Suprapubic skin (tissue), 4 donors: ENCODE data around the gene ZNF211. TPM values are rescaled to one million over a fixed set of nuclear protein-coding genes. Genes with fewer than 3 reads are reported as not detected.

ENCODE experiments used
- DNase-seq, 2 donors: peaks; one replicate each; pipeline ENCODE4 v3.0.0-alpha.2; 2019; ENCODE audit warnings: low spot score in 2 of 2
- H3K27ac ChIP-seq: fragments of 200-600 bp; sonication (generic); one replicate; pipeline ENCODE4 v1.5.1; 2019
- H3K27me3 ChIP-seq: fragments of 200-600 bp; sonication (generic); one replicate; pipeline ENCODE4 v1.5.1; 2019
- H3K36me3 ChIP-seq: fragments of 200-600 bp; sonication (generic); one replicate; pipeline ENCODE4 v1.5.1; 2019
- H3K4me1 ChIP-seq: fragments of 200-600 bp; sonication (generic); one replicate; pipeline ENCODE4 v1.5.1; 2019
- H3K4me3 ChIP-seq: fragments of 200-600 bp; sonication (generic); one replicate; pipeline ENCODE4 v1.5.1; 2019; ENCODE audit warnings: mild to moderate bottlenecking
- H3K9me3 ChIP-seq: fragments of 200-600 bp; sonication (generic); one replicate; pipeline ENCODE4 v1.5.1; 2019
- EP300 ChIP-seq: sonication (generic); formaldehyde crosslinking; IDR thresholded peaks from one replicate; pipeline ENCODE4 v1.6.1; 2017; ENCODE audit warnings: antibody characterized with exemption
- POLR2A ChIP-seq, 2 donors: fragments of 450-650 bp; IDR thresholded peaks; one replicate each; pipeline ENCODE4 v1.6.1; 2017; ENCODE audit warnings: antibody characterized with exemption in 2 of 2, mild to moderate bottlenecking in 2 of 2, moderate library complexity in 2 of 2
- POLR2AphosphoS5 ChIP-seq, 3 donors: sonication (generic); formaldehyde crosslinking; IDR thresholded peaks; one replicate each; pipeline ENCODE4 v1.6.1; 2017; ENCODE audit warnings: antibody characterized with exemption in 3 of 3
- WGBS: methylation state at CpG from one replicate; pipeline ENCODE4 v1.1.5; 2018; 5-methylcytosine and 5-hydroxymethylcytosine counted together
- total RNA-seq, 4 donors: library from RNA; depleted of rRNA; stranded (reverse); fragments of >200 nt; gene quantifications; one replicate each; pipeline ENCODE4 v1.1.0, GENCODE V29; 2016
- TF ChIP-seq, protein P1 (sequence below), 2 donors: fragments of 200-600 bp in 1 of 2; fragments of 450-650 bp in 1 of 2; sonication (generic) in 1 of 2; IDR thresholded peaks; one replicate each; pipeline ENCODE4 v1.5.1; 2016 to 2019; ENCODE audit warnings: antibody characterized with exemption in 2 of 2, mild to moderate bottlenecking in 1 of 2, moderate library complexity in 1 of 2

ZNF211 gene
- total RNA-seq, 4 donors from 2014 or later, result 7.5 to 21.3 (median 14.1) TPM

DNA sequence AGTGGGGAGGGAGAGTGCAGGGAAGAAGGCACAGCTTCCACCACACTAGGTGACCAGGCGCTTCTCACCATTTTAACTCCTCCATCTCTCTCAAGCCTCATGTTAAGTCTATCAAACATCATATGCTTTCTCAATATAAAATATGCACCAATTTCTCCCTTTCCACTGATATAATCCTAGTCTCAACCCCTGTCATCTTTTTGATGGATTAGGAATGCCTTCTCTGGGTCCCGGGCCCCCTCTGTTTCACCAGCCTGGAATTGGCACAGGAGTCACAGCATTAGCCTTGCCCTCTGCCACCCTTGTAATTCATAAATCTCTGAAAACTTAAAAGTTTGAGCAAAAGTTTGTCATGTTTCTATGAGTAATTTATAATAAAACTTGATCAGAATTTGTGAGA lies 35.7 kb downstream of the ZNF211 start, which contains the start of gene ZSCAN4:
Gene ZSCAN4 (plus strand): TSS at position 301 of the 400 bp plus-strand sequence. CDS start 7,211 bp downstream, outside the sequence.
- no peak for DNase-seq
- peaks cover 6% of the 10 kb centered on the region for H3K27me3 ChIP-seq
- no peak within 1 kb of the TSS for H3K4me3 ChIP-seq
- H3K9me3 ChIP-seq, result no peaks in the 10 kb centered on the region
- WGBS, result 86% methylated on average over 2 of the region's 2 CpGs
- no peak within 1 kb of the TSS for H3K27ac ChIP-seq
- no peaks in the 10 kb centered on the region for H3K4me1 ChIP-seq
- H3K36me3 ChIP-seq, result no peaks in the 10 kb centered on the region
- no peak for TF ChIP-seq EP300
- TF ChIP-seq POLR2A (IDR thresholded peaks at IDR 0.05), result no peak
- no peak for TF ChIP-seq POLR2AphosphoS5 (IDR thresholded peaks at IDR 0.05)
- TF ChIP-seq, protein P1, sequence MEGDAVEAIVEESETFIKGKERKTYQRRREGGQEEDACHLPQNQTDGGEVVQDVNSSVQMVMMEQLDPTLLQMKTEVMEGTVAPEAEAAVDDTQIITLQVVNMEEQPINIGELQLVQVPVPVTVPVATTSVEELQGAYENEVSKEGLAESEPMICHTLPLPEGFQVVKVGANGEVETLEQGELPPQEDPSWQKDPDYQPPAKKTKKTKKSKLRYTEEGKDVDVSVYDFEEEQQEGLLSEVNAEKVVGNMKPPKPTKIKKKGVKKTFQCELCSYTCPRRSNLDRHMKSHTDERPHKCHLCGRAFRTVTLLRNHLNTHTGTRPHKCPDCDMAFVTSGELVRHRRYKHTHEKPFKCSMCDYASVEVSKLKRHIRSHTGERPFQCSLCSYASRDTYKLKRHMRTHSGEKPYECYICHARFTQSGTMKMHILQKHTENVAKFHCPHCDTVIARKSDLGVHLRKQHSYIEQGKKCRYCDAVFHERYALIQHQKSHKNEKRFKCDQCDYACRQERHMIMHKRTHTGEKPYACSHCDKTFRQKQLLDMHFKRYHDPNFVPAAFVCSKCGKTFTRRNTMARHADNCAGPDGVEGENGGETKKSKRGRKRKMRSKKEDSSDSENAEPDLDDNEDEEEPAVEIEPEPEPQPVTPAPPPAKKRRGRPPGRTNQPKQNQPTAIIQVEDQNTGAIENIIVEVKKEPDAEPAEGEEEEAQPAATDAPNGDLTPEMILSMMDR (IDR thresholded peaks at IDR 0.05), result no peak

- TF ChIP-seq, protein P1 (IDR thresholded peaks at IDR 0.05), result no peak
- no peak for TF ChIP-seq POLR2A (IDR thresholded peaks at IDR 0.05)
- TF ChIP-seq POLR2AphosphoS5 (IDR thresholded peaks at IDR 0.05), result no peak
- TF ChIP-seq EP300, result no peak
- 71% methylated on average over 7 of the region's 7 CpGs for WGBS
- H3K27me3 ChIP-seq, result no peaks in the 10 kb centered on the region
Observed at GRCh38 chr19:57671124-57671895, 38.3 kb downstream of the ZNF211 start.

GRCh38 chr19:57672466-57672865 lies 39.5 kb downstream of the ZNF211 start:
- WGBS, result 76% methylated on average over 4 of the region's 4 CpGs
- Histone ChIP-seq H3K36me3 (no peaks in the 10 kb centered on the region), H3K27ac (no peak overlapping the region), H3K9me3 (no peaks in the 10 kb centered on the region), H3K4me1 (no peaks in the 10 kb centered on the region), H3K4me3 (no peak overlapping the region), H3K27me3 (peaks cover 5% of the 10 kb centered on the region)
- no peak for DNase-seq
- TF ChIP-seq EP300, result no peak
- TF ChIP-seq POLR2AphosphoS5 (IDR thresholded peaks at IDR 0.05), result no peak
- no peak for TF ChIP-seq POLR2A (IDR thresholded peaks at IDR 0.05)
- TF ChIP-seq, protein P1 (IDR thresholded peaks at IDR 0.05), result no peak

More at GRCh38 chr19:57671124-57671895, 38.3 kb downstream of the ZNF211 start:
- Histone ChIP-seq H3K27ac (no peak overlapping the region), H3K4me1 (no peaks in the 10 kb centered on the region), H3K9me3 (no peaks in the 10 kb centered on the region), H3K4me3 (no peak overlapping the region), H3K36me3 (no peaks in the 10 kb centered on the region)
- no peak for DNase-seq

- Histone ChIP-seq H3K4me3 (no peak overlapping the region), H3K27ac (no peak overlapping the region), H3K9me3 (no peaks in the 10 kb centered on the region), H3K4me1 (no peaks in the 10 kb centered on the region), H3K27me3 (peaks cover 5% of the 10 kb centered on the region), H3K36me3 (no peaks in the 10 kb centered on the region)
- TF ChIP-seq POLR2AphosphoS5 (IDR thresholded peaks at IDR 0.05), result no peak
- TF ChIP-seq, protein P1 (IDR thresholded peaks at IDR 0.05), result no peak
- no peak for TF ChIP-seq EP300
- no peak for TF ChIP-seq POLR2A (IDR thresholded peaks at IDR 0.05)
- WGBS, result 57% methylated on average over 2 of the region's 2 CpGs
- no peak for DNase-seq
Observed at GRCh38 chr19:57675881-57676280, 42.9 kb downstream of the ZNF211 start.

DNA sequence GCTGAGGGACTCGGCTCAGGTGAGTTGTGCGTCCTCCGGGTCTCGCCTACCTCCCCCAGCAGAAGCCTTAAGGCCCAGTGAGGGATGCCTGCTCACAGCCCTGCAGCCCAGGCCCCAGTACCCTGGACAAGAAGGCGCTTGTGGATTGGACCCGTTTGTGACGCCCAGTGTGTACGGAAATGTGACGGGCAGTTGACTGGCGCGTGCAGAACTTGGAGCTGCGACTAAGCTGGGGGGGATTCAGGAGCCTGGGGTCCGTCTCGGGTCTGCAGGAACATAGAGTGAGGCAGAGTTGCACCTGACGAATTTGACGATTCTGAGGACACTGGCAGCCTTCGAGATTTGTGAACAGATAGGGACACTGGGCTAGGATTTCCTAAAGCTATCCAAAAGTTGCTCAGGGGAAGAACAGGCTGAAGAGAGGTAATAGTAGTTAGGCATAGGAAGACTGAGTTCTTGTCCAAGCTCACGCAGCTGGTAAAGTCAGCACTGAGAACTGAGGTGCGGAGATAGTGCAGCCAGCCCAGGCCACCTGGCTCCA lies 49.3 kb downstream of the ZNF211 start:
- no peaks in the 10 kb centered on the region for H3K27me3 ChIP-seq
- H3K9me3 ChIP-seq, result peaks cover 39% of the 10 kb centered on the region
- TF ChIP-seq, protein P1 (IDR thresholded peaks at IDR 0.05), result no peak
- no peak for TF ChIP-seq POLR2A (IDR thresholded peaks at IDR 0.05)
- no peak for TF ChIP-seq EP300
- no peak for TF ChIP-seq POLR2AphosphoS5 (IDR thresholded peaks at IDR 0.05)
- DNase-seq, result no peak
- H3K4me3 ChIP-seq, result peak overlapping the region; percentile 84
- H3K36me3 ChIP-seq, result peaks cover 39% of the 10 kb centered on the region
- 4% methylated on average over 15 of the region's 19 CpGs for WGBS
- no peak overlapping the region for H3K27ac ChIP-seq
- H3K4me1 ChIP-seq, result peaks cover 19% of the 10 kb centered on the region
